Measurements from ENCODE around the gene LIX1L. TPM values are rescaled to one million over a fixed set of nuclear protein-coding genes. Genes with fewer than 3 reads are reported as not detected.

The LIX1L gene
- polyA plus RNA-seq, 3 donors from 2014 or later = 17.9 to 28.0 (median 20.7) TPM

DNA sequence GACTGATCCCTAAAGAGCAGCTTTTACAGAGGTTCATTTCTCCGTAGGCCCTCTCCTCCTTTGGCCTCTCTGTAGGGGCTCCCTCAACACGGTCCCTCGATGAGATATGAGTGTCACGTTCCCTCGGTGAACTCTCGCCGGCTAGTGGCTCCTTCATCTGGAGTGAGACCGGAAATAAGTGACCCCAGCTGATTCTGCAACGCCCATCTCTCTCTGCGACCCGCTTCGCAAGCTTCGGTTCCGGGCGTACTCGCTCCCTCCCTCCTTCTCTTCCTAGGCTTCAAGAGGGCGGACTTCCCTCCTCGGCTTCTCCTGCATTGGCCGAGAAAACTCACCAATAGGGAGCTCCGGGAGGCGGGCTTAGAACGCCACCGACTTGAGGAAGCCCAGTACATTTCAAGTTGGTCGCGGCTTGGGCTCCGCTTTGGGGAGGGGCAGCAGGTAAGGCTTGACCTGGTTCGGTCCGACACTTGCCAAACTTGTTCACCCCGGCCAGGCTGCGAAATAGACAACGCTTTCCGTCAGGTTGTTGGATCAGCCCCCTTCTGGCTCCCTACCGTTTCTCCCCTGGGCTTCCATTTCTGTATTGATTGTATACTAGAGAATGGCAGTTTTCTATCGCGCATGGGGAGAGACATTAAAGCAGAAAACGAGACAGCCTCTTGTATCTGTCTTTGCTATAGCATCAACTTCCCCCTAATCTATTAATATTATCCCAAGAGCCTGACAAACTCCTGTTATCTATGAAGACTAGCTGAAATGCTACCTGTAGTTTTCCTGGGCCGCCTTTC lies 6.7 kb upstream of the LIX1L start, which contains the start of the genes ANKRD34A and POLR3GL:
Gene ANKRD34A (minus strand): TSS at position 248 of the 791 bp plus-strand sequence. CDS start 2,816 bp downstream, outside the sequence.
Gene POLR3GL (plus strand): TSS at position 363 of the 791 bp plus-strand sequence. CDS start 10,176 bp downstream, outside the sequence.
- H3K4me1 Mint-ChIP-seq = peaks cover 58 to 62% of the 10 kb centered on the region in 2 donors

DNA sequence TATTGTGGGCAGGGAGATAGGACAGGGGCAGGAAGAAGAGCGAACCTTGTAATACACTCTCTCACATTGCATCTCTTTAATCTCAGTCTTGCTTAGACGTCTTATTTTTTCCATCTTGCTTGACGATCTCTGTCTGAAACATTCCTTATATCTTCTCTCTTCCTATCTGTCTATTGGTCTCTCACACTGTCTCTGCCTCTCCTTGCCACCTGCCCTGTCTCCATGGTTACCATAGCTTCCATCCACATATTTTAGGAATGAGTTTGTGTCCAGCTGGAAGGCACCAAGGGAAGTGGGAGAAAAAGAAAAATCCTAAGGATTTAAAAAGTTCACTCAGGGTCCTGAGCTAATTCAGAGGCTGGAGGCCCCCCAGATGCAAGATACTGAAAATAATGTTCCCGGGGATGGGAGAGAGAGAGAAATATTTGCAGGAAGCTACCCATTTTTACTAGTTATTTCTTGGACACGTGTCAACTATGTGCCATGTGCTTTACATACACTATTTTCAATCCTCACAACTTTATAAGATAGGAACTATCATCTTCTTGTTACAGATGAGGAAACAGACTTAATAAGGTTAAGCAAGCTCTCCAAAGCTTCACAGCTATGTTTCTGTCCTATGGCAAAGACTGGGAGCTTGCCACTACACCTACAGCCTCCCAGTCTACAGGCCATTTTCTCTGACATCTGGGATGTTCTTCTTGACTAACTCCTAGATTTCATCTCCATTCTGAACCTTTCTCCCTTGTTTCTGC lies 5.6 kb upstream of the LIX1L start:
- Mint-ChIP-seq H3K27me3 (ENCODE audit: low read depth in 3 of 3) (peaks cover 5 to 9% (median 8%) of the 10 kb centered on the region in 3 donors), H3K4me1 (peaks cover 68 to 73% of the 10 kb centered on the region in 2 donors), H3K9me3 (peaks cover 0 to 2% (median 0%) of the 10 kb centered on the region in 6 donors), H3K4me3 (peak overlapping the region; percentile 90 to 99 (median 96)), H3K36me3 (peaks cover 7 to 11% (median 8%) of the 10 kb centered on the region in 3 donors), H3K27ac (peak overlapping the region; percentile 89 to 98 (median 94))
- no peak for DNase-seq

More for the DNA sequence above, 6.7 kb upstream of the LIX1L start, which contains the start of the genes ANKRD34A and POLR3GL:
- Mint-ChIP-seq H3K36me3 (peaks cover 7 to 11% (median 8%) of the 10 kb centered on the region in 3 donors), H3K27ac (peak within 1 kb of the TSS; percentile 89 to 98 (median 94)), H3K9me3 (peaks cover 0 to 2% (median 0%) of the 10 kb centered on the region in 6 donors), H3K4me3 (peak within 1 kb of the TSS; percentile 90 to 99 (median 96)), H3K27me3 (ENCODE audit: low read depth in 3 of 3) (peaks cover 5 to 9% (median 6%) of the 10 kb centered on the region in 3 donors)
- peak; percentile 90 to 92 (median 90) for DNase-seq

DNA sequence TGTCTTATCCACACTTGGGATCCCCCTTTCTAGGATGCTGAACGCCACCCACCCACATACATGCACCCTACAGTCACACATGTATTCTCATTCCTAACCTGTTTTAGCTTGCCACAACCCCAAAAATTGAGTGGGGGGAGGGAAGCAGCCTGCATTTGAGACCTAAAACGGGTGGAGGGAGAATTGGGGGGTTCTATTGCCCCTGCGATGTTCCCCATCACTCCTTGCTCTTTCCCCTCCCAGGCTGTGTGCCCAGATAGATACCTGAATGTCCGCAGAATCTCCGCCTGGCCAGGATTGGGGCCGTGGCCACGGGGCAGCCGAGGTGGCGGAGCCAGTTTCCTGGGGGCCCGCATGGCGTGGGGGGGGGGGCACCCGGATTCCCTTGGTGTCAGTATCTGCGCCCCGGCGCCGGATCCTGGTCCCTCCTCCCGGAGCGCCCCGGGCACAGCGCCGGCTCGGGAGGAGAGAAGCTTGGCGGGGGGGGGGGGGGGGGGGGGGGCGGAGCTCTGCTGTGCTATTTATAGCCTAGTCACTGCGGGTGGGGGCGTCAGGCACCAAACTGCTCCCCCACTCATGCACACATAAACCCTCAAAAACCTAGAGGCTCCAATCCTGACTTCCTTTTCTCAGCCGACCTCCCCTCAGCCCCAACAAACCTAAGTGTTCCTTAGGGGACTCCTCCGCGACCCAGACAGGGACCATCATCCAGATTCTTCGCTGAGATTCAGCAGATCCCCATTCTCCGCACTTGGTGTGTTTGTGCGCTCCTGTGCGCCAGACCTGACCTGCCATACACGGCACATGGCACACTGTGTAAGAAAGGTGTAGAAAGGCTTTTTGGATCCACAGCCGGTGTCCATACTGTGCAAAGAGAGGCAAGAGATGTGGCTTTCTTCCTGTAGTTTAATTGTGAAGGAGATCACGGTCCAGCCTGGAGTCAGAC lies 4.6 kb upstream of the LIX1L start:
- Mint-ChIP-seq H3K27me3 (ENCODE audit: low read depth in 3 of 3) (peaks cover 5 to 9% (median 8%) of the 10 kb centered on the region in 3 donors), H3K9me3 (no peaks in the 10 kb centered on the region), H3K4me3 (peak overlapping the region; percentile 94 to 99 (median 96)), H3K27ac (peak overlapping the region; percentile 82 to 97 (median 92)), H3K36me3 (peaks cover under 1 to 2% (median 1%) of the 10 kb centered on the region in 3 donors), H3K4me1 (peaks cover 70 to 72% of the 10 kb centered on the region in 2 donors)
- DNase-seq = peak in 1 of 3 donors; percentile 22

DNA sequence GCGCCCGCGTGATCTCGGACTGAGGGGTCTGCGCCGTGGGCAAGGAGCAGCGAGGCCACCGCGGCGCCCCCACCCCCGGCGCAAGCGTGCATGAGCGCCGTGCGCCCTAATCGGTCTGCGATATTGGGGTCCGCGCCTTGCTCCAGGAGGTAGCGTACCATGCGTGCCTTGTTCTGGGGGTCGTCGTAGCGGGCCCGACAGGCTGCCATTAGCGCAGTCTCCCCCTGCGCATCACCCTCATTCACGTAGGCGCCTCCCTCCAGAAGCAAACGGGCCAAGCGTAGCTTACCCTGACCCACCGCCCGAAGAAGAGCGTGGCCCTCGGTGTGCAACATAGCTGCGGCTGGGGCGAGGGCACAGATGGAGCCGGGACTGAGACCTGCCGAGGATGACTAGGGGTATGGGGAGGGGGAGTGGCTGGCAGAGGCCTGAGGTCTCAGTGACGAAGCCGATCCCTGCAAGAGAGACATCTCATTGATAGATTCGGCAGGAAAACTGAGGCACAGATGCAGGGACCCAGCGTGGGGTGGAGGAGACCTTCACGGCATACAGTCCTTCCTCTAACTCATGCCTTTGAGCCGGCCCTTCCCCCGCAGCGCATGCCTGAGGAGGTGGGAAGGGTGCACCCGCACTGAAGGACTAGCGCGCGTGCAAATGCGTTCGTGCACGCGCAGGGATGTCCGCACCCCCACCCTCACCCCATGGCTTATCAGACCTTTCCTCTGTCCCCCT lies 3.8 kb upstream of the LIX1L start:
- Mint-ChIP-seq H3K4me1 (peaks cover 77 to 78% of the 10 kb centered on the region in 2 donors), H3K9me3 (no peaks in the 10 kb centered on the region), H3K27ac (peak overlapping the region; percentile 31 to 93 (median 75)), H3K27me3 (ENCODE audit: low read depth in 3 of 3) (peaks cover 5 to 12% (median 9%) of the 10 kb centered on the region in 3 donors), H3K36me3 (no peaks in the 10 kb centered on the region), H3K4me3 (peak overlapping the region; percentile 94 to 99 (median 96))
- DNase-seq = peak in 1 of 3 donors; percentile 27

DNA sequence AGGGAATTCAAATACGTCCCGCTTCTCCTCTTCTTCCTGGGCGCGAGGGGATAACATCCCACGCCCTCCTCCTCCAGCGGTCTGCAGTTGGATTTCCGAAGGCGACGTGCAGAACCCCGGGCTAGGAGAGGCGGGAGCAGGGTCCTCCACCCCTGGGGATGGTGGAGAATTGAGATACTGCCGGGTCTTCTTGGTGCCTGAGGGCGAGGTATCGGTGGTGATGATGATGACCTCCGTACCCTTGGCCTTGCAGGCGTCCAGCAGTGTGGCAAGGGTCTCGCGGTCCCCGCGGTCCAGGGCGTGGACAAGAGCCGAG lies 3.2 kb upstream of the LIX1L start:
- Mint-ChIP-seq H3K4me1 (peaks cover 82 to 83% of the 10 kb centered on the region in 2 donors), H3K27me3 (ENCODE audit: low read depth in 3 of 3) (peaks cover 5 to 12% (median 9%) of the 10 kb centered on the region in 3 donors), H3K9me3 (no peaks in the 10 kb centered on the region), H3K4me3 (peak overlapping the region; percentile 94 to 99 (median 96)), H3K27ac (peak overlapping the region; percentile 77 to 93 (median 85)), H3K36me3 (no peaks in the 10 kb centered on the region)
- DNase-seq = no peak

DNA sequence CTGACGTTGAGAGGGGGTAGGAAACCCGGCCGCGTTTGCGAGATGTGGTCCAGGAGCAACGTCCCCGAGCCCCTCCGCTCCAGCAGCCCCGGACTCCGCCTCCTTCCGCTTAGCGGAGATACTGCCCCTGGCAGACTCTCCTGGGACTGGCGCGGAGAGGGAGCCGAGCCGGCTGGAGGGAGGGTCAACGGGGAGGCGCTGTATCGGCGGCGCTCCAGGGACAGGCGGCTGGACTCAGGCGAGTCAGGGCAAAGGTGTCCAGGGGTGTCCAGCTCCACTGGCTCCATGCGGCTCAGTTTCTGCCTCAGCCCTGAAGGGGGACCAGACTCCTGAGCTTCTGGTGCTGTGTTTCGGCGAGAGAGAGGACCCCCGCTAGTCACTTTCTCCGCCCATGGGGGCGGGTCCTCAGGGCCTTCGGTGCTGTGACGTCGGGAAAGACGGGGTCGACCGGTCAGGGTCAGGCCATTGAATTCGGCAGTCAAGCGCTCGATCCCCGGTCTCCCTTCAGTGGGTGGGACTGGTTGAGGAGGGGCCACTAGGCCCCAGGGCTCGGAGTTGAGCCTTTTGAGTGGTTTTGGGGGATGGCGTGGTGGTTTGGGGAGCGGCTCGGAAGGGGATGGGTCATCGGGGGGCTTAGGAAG lies 2.8 kb upstream of the LIX1L start:
- peaks cover 85 to 87% of the 10 kb centered on the region in 2 donors for H3K4me1 Mint-ChIP-seq
- H3K9me3 Mint-ChIP-seq = no peaks in the 10 kb centered on the region
- DNase-seq = peak; percentile 55 to 59 (median 55)
- peak overlapping the region; percentile 94 to 99 (median 96) for H3K4me3 Mint-ChIP-seq
- peak overlapping the region; percentile 77 to 92 (median 85) for H3K27ac Mint-ChIP-seq
- peaks cover 5 to 12% (median 9%) of the 10 kb centered on the region in 3 donors for H3K27me3 Mint-ChIP-seq (ENCODE audit: low read depth in 3 of 3)
- H3K36me3 Mint-ChIP-seq = no peaks in the 10 kb centered on the region

DNA sequence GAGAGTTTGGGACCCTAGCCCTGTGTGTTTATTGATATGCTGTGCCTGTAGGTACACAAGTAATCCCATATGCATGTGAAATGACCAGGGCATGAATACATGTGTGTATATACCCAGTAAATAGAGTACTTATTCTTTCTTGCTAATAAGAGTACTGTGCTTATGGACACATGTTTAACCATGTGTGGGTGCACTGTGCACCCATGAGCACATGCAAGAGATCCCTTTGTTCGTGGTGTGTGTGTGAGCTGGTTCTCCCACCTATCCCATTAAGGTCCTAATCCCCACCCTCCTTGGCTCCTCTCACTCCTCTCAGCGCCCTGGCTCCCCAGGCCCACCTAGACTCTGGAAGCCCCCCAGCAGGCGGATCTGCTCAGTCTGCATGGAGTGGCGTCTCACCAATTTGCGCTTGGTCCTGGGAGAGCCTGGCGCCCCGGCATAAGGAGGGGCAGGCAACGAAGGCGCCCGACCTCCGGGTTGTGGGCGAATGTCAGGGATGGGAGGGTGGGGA lies 2.2 kb upstream of the LIX1L start:
- Mint-ChIP-seq H3K27ac (peak overlapping the region; percentile 36 to 94 (median 76)), H3K9me3 (no peaks in the 10 kb centered on the region), H3K27me3 (ENCODE audit: low read depth in 3 of 3) (peaks cover 5 to 12% (median 9%) of the 10 kb centered on the region in 3 donors), H3K36me3 (no peaks in the 10 kb centered on the region), H3K4me1 (peaks cover 85 to 88% of the 10 kb centered on the region in 2 donors), H3K4me3 (peak overlapping the region; percentile 76 to 99 (median 96))
- DNase-seq = no peak

DNA sequence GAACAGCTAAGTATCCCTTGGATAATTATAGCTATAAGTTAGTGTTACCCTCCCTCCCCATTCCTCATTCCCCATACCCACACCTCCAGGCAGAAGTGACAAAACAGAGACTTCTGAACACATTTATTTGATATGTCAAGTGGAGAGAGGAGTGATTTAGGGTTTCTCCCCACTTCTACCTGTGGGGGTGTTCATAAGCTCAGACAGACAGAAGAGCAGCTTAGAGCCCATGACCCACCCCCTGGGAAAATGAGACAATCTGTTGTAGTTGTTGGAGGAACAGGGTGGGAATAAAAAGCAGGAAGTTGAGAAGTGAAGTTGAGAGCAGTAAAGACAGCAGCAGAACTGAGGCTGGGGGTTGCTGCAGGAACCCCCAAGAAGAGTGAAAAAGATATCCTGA lies 1.5 kb upstream of the LIX1L start:
- DNase-seq = no peak
- H3K27ac Mint-ChIP-seq = peak overlapping the region; percentile 74 to 94 (median 82)
- H3K27me3 Mint-ChIP-seq (ENCODE audit: low read depth in 3 of 3) = peaks cover 5 to 9% (median 9%) of the 10 kb centered on the region in 3 donors
- peaks cover 85 to 88% of the 10 kb centered on the region in 2 donors for H3K4me1 Mint-ChIP-seq
- no peaks in the 10 kb centered on the region for H3K9me3 Mint-ChIP-seq
- H3K4me3 Mint-ChIP-seq = peak overlapping the region; percentile 69 to 99 (median 95)
- H3K36me3 Mint-ChIP-seq = no peaks in the 10 kb centered on the region

DNA sequence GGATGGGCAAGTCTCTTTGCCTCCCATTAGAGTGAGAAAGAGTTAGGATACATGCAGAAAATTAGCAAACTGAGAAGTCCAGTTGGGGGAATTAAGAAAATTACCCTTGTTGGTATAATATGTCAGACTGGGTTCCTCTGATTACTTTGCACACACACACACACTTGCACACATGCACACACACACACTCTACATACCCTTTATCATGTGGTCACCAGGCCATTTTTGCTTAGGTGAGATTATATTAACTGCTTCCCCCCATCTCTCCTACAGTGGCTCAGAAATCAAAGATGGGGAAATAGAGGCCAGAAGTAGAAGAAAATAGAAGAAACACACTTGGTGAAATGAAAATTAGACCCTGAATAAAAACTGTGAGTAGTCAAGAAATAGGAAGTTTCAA lies 917 bp upstream of the LIX1L start:
- Mint-ChIP-seq H3K4me1 (peaks cover 85 to 88% of the 10 kb centered on the region in 2 donors), H3K27ac (peak overlapping the region; percentile 81 to 94 (median 91)), H3K4me3 (peak overlapping the region in 4 of 5 donors; percentile 84 to 99 (median 92)), H3K27me3 (ENCODE audit: low read depth in 3 of 3) (peaks cover 5 to 8% (median 6%) of the 10 kb centered on the region in 3 donors), H3K9me3 (no peaks in the 10 kb centered on the region), H3K36me3 (no peaks in the 10 kb centered on the region)
- no peak for DNase-seq

DNA sequence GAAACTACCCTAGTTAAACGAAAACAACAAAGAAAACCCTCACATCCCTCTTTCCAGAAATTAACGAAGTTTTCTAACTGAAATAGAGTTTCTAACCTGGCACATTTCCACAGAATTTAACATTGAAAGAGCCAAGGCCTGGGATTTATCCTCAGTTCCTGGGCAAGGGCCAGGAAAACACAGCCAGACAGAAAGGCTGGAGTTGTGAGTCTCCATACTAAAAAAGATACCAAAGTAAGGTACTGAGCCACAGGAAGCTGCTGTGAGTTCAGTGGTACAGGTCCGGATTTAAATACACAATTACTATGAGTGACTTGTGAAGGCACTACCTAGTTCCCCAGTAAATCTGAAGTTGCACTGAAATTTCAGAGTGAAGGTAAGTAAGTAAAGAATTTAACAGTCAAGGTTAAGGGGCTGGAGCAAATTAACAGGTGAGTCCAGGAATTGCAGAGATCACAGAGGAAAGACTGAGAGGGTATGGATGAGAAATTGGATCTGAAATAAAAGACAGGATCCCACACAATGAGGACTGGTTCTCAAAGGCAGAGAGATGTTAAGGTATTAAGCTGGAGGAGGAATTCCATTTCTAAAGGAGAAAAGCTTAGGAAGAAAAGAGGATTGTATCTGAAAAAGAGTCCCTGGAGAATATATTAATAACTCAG lies 905 bp downstream of the LIX1L start:
- peak in 1 of 3 donors; percentile 19 for DNase-seq
- Mint-ChIP-seq H3K27ac (peak overlapping the region; percentile 86 to 96 (median 94)), H3K27me3 (ENCODE audit: low read depth in 3 of 3) (peaks cover 2 to 7% (median 5%) of the 10 kb centered on the region in 3 donors), H3K4me3 (peak overlapping the region; percentile 88 to 98 (median 95)), H3K36me3 (no peaks in the 10 kb centered on the region), H3K9me3 (no peaks in the 10 kb centered on the region), H3K4me1 (peaks cover 78 to 80% of the 10 kb centered on the region in 2 donors)

DNA sequence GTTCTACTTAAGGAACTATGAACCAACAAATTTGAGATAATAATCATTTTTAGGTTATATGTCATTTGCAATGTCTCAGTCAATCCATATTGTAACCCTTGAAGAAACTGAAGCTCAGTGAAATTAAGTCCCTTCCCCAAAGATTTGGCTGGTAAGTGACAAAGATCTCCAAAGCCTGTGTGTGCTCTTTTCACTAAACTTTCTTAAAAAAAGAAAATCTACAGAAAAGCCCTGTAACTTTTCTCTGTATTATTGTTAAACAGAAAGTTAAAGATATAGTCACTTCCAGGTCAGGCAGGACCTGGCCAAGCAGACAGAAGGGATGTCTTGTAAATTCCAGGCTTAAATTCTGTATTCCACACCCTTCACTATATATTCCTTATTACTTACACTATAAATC lies 1.5 kb downstream of the LIX1L start:
- H3K27me3 Mint-ChIP-seq (ENCODE audit: low read depth in 3 of 3) = peaks cover 2 to 5% (median 5%) of the 10 kb centered on the region in 3 donors
- H3K36me3 Mint-ChIP-seq = no peaks in the 10 kb centered on the region
- H3K4me3 Mint-ChIP-seq = peak overlapping the region; percentile 88 to 98 (median 95)
- peaks cover 78 to 80% of the 10 kb centered on the region in 2 donors for H3K4me1 Mint-ChIP-seq
- no peak for DNase-seq
- H3K27ac Mint-ChIP-seq = peak overlapping the region; percentile 86 to 96 (median 94)
- no peaks in the 10 kb centered on the region for H3K9me3 Mint-ChIP-seq
